B cell (primary cell): ENCODE results near the gene ZNF366. TPM values are rescaled to one million over a fixed set of nuclear protein-coding genes. Genes with fewer than 3 reads are reported as not detected.

Source experiments
- ATAC-seq: fragments of 200-7000 bp; cut with Tn5 transposase; one replicate; pipeline ENCODE4 v1.10.0; 2021; ENCODE audit warnings: low read depth, mild to moderate bottlenecking, moderate number of reproducible peaks, moderate library complexity
- CTCF ChIA-PET: fragments of 350-600 bp; sonication (Branson Sonifier 250); formaldehyde crosslinking; loops from one replicate; lab custom pipeline; 2021; ENCODE audit warnings: antibody characterized with exemption, inconsistent platforms; lab: Charles Lee
- POLR2A ChIA-PET: fragments of 350-600 bp; sonication (Branson Sonifier 250); formaldehyde crosslinking; loops from one replicate; lab custom pipeline; 2021; ENCODE audit warnings: antibody characterized with exemption; lab: Charles Lee
- DNase-seq: peaks from one replicate; pipeline ENCODE4 v3.0.0; 2013
- H2AFZ ChIP-seq: 2 replicates; pipeline ENCODE4 v1.6.1; 2012; ENCODE audit warnings: mild to moderate bottlenecking, low read depth, low read length; ENCODE audit not compliant: insufficient read depth, poor library complexity, severe bottlenecking
- H3K27ac ChIP-seq, 2 donors: 1 replicate in 1 of 2; 2 replicates in 1 of 2; pipeline ENCODE4 v1.5.1; 2012 to 2013; ENCODE audit warnings: low read length in 2 of 2, mild to moderate bottlenecking in 2 of 2, moderate library complexity in 1 of 2
- H3K27me3 ChIP-seq, 4 experiments: fragments of 200-600 bp in 1 of 4; sonication (generic) in 1 of 4; replicated peaks in 1 of 4; 1 replicate in 2 of 4; 2 replicates in 2 of 4; pipeline versions ENCODE4 v1.6.1 to v1.7.0; 2013 to 2016; ENCODE audit warnings: low read length in 3 of 4, mild to moderate bottlenecking in 2 of 4, mixed read lengths in 1 of 4, moderate library complexity in 1 of 4; ENCODE audit not compliant: insufficient read depth in 4 of 4, control insufficient read depth in 3 of 4; ENCODE audit errors: control extremely low read depth in 1 of 4
- H3K36me3 ChIP-seq, 2 experiments: replicated peaks in 1 of 2; 1 replicate in 1 of 2; 2 replicates in 1 of 2; pipeline versions ENCODE4 v1.6.1 to v1.7.1; 2013; ENCODE audit warnings: low read length in 1 of 2; ENCODE audit not compliant: insufficient read depth in 2 of 2, control insufficient read depth in 1 of 2; ENCODE audit errors: control extremely low read depth in 1 of 2, extremely low read depth in 1 of 2
- H3K4me1 ChIP-seq, 2 donors: fragments of 200-600 bp in 1 of 2; sonication (generic) in 1 of 2; 1 replicate in 1 of 2; 2 replicates in 1 of 2; pipeline versions ENCODE4 v1.5.1 to v1.6.1; 2013 to 2017; ENCODE audit warnings: low read length in 2 of 2; ENCODE audit not compliant: control insufficient read depth in 2 of 2, insufficient read depth in 2 of 2
- H3K4me2 ChIP-seq: replicated peaks from 2 replicates; pipeline ENCODE3; 2012; ENCODE audit warnings: mild to moderate bottlenecking, low read depth, low read length; ENCODE audit not compliant: poor library complexity, severe bottlenecking
- H3K4me3 ChIP-seq, 5 experiments: fragments of 200-600 bp in 1 of 5; sonication (generic) in 1 of 5; 1 replicate in 3 of 5; 2 replicates in 2 of 5; pipeline versions ENCODE4 v1.5.1 to v1.7.0; 2011 to 2016; ENCODE audit warnings: low read length in 4 of 5, mild to moderate bottlenecking in 4 of 5, low read depth in 2 of 5, control low read depth in 1 of 5, moderate library complexity in 1 of 5; ENCODE audit not compliant: insufficient read depth in 1 of 5; ENCODE audit errors: control extremely low read depth in 1 of 5, extremely low read depth in 1 of 5
- H3K79me2 ChIP-seq: fragments of 200-600 bp; sonication (generic); one replicate; pipeline ENCODE4 v1.6.0; 2016; ENCODE audit warnings: low read length; ENCODE audit not compliant: control insufficient read depth, insufficient read depth
- H3K9ac ChIP-seq: fragments of 200-600 bp; sonication (generic); 2 replicates; pipeline ENCODE4 v1.6.1; 2017; ENCODE audit warnings: mild to moderate bottlenecking, low read length, moderate library complexity
- H3K9me3 ChIP-seq, 3 donors: one replicate each; pipeline versions ENCODE4 v1.6.1 to v1.7.1; 2013; ENCODE audit warnings: low read length in 2 of 3; ENCODE audit not compliant: control insufficient read depth in 2 of 3, insufficient read depth in 1 of 3; ENCODE audit errors: control extremely low read depth in 1 of 3
- H4K20me1 ChIP-seq: 2 replicates; pipeline ENCODE4 v1.6.0; 2012; ENCODE audit warnings: mild to moderate bottlenecking, low read length; ENCODE audit not compliant: insufficient read depth, control insufficient read depth, poor library complexity, severe bottlenecking
- H3K27ac Mint-ChIP-seq: one replicate; pipeline ENCODE4 v1.8.0; 2021; ENCODE audit warnings: mixed read lengths
- H3K27me3 Mint-ChIP-seq: one replicate; pipeline ENCODE4 v1.8.0; 2021; ENCODE audit warnings: mixed read lengths
- H3K4me1 Mint-ChIP-seq: one replicate; pipeline ENCODE4 v1.8.0; 2021; ENCODE audit warnings: mixed read lengths
- H3K4me3 Mint-ChIP-seq: one replicate; pipeline ENCODE4 v1.8.0; 2021; ENCODE audit warnings: mixed read lengths
- H3K9me3 Mint-ChIP-seq: one replicate; pipeline ENCODE4 v1.8.0; 2022; ENCODE audit warnings: mixed read lengths; ENCODE audit not compliant: insufficient read depth
- CTCF ChIP-seq: fragments of 200-600 bp; IDR thresholded peaks from one replicate; pipeline ENCODE4 v1.8.0; 2022; ENCODE audit warnings: antibody characterized with exemption, mild to moderate bottlenecking
- EZH2 ChIP-seq: IDR thresholded peaks from 2 replicates; pipeline ENCODE4 v1.6.1; 2012; ENCODE audit warnings: borderline replicate concordance, low read depth, mild to moderate bottlenecking, moderate library complexity, low read length; ENCODE audit not compliant: insufficient read depth, poor library complexity, severe bottlenecking
- WGBS: methylation state at CpG from one replicate; pipeline ENCODE4 v1.1.5; 2013; ENCODE audit warnings: missing lambda C conversion rate; ENCODE audit not compliant: insufficient coverage; 5-methylcytosine and 5-hydroxymethylcytosine counted together
- intact Hi-C: fragments of 100-400 bp; cut with micrococcal nuclease; formaldehyde crosslinking; loops from one replicate; pipeline ENCODE4 v1.10.0; 2022
- polyA plus RNA-seq: library from polyadenylated mRNA; depleted of rRNA; stranded (reverse); fragments of >200 nt; gene quantifications from 2 replicates; pipeline ENCODE4 v1.2.3, GENCODE V29; 2012
- total RNA-seq, 2 donors: library from RNA; stranded (reverse); fragments of 120-200 nt in 1 of 2; gene quantifications; 1 replicate in 1 of 2; 2 replicates in 1 of 2; pipeline versions ENCODE4 v1.2.3 to v1.2.4, GENCODE V29; 2013 to 2022

Gene ZNF366
- total and polyA plus RNA-seq, 2 donors (not counting 1 experiment from before 2014, with no cell fraction given) = 0.03 TPM; not detected in 1

- H3K4me3 ChIP-seq = no peak overlapping the region
- WGBS = no CpG with 5 or more reads among the region's 1 CpG
- H4K20me1 ChIP-seq = no peaks in the 10 kb centered on the region
- no peak overlapping the region for H3K4me3 Mint-ChIP-seq
- H3K9me3 ChIP-seq = peaks cover 0 to 4% (median 3%) of the 10 kb centered on the region in 3 donors
- H3K27me3 Mint-ChIP-seq = peaks cover 3% of the 10 kb centered on the region
- no peaks in the 10 kb centered on the region for H3K9me3 Mint-ChIP-seq
- H3K27ac Mint-ChIP-seq = no peak overlapping the region
- TF ChIP-seq EZH2 (no peak), CTCF (no peak)
- H3K4me2 ChIP-seq = no peak overlapping the region
- H3K4me1 ChIP-seq = peaks cover 8% of the 10 kb centered on the region in 2 donors
- H3K9ac ChIP-seq = no peak overlapping the region
- ChIA-PET POLR2A (no interaction called here), CTCF (interaction anchor here (4.4 kb wide), 1 partner anchor 156 kb away, joined by 65 read pairs; no protein-coding TSS in a partner anchor)
- no peaks in the 10 kb centered on the region for H3K36me3 ChIP-seq
- H3K27me3 ChIP-seq = no peaks in the 10 kb centered on the region
- DNase-seq = no peak
- intact Hi-C loops = no loop called here
- H3K4me1 Mint-ChIP-seq = peaks cover 5% of the 10 kb centered on the region
- no peak for ATAC-seq
- no peaks in the 10 kb centered on the region for H3K79me2 ChIP-seq
- no peak overlapping the region for H2AFZ ChIP-seq
- H3K27ac ChIP-seq = no peak overlapping the region
These were observed 15.4 kb upstream of the ZNF366 start for GRCh38 chr5:72522607-72523006.

GRCh38 chr5:72519111-72519510, 11.9 kb upstream of the ZNF366 start:
- no peaks in the 10 kb centered on the region for H3K36me3 ChIP-seq
- H3K9me3 Mint-ChIP-seq = no peaks in the 10 kb centered on the region
- no peak overlapping the region for H2AFZ ChIP-seq

More at GRCh38 chr5:72519111-72519510, 11.9 kb upstream of the ZNF366 start:
- no peak overlapping the region for H3K27ac Mint-ChIP-seq
- H3K4me2 ChIP-seq = no peak overlapping the region
- ATAC-seq = no peak
- ChIA-PET CTCF (no interaction called here), POLR2A (no interaction called here)
- no peak overlapping the region for H3K9ac ChIP-seq
- H4K20me1 ChIP-seq = no peaks in the 10 kb centered on the region
- no peak overlapping the region for H3K4me3 ChIP-seq
- DNase-seq = no peak
- peaks cover 6% of the 10 kb centered on the region for H3K4me1 Mint-ChIP-seq
- H3K27ac ChIP-seq = no peak overlapping the region
- peaks cover 0 to 4% (median 3%) of the 10 kb centered on the region in 3 donors for H3K9me3 ChIP-seq
- H3K79me2 ChIP-seq = no peaks in the 10 kb centered on the region
- peaks cover 9% of the 10 kb centered on the region in 2 donors for H3K4me1 ChIP-seq
- H3K4me3 Mint-ChIP-seq = no peak overlapping the region
- TF ChIP-seq EZH2 (no peak), CTCF (no peak)
- H3K27me3 ChIP-seq = no peaks in the 10 kb centered on the region
- intact Hi-C loops = no loop called here
- peaks cover 4% of the 10 kb centered on the region for H3K27me3 Mint-ChIP-seq
